GM18951 (cell line): Measurements from ENCODE around the gene JMJD6.
"Not testable (repeated sequence)": the region's sequence is repeated elsewhere in the genome, so short reads cannot be mapped to it uniquely, and the experiment has no call there.

Source experiments
- POLR2A ChIP-seq: IDR thresholded peaks from 4 replicates; pipeline ENCODE4 v1.6.1; 2011; ENCODE audit warnings: mild to moderate bottlenecking; ENCODE audit not compliant: insufficient read length, insufficient read depth; ENCODE audit errors: extremely low read depth
- in situ Hi-C: fragments of 300-500 bp; cut with MboI; formaldehyde crosslinking; loops from one replicate; pipeline ENCODE4 v1.12.0; 2022; ENCODE audit warnings: low sequenced_read_pairs, mixed read lengths, inconsistent platforms; ENCODE audit not compliant: unreplicated experiment

The JMJD6 gene

GRCh38 chr17:76716839-76717215 is 9.6 kb downstream of the JMJD6 start:
- in situ Hi-C loops: no loop called here
- TF ChIP-seq POLR2A: no peak

- in situ Hi-C loops: no loop called here
- TF ChIP-seq POLR2A: no peak
These were observed 10.1 kb downstream of the JMJD6 start for GRCh38 chr17:76716146-76716838.

- no peak for TF ChIP-seq POLR2A
- in situ Hi-C loops: no loop called here
These were observed 10.9 kb downstream of the JMJD6 start for GRCh38 chr17:76715496-76715830.

GRCh38 chr17:76714822-76715495 is 11.4 kb downstream of the JMJD6 start:
- TF ChIP-seq POLR2A: no peak
- in situ Hi-C loops: no loop called here

GRCh38 chr17:76714336-76714735 is 12.1 kb downstream of the JMJD6 start:
- in situ Hi-C loops: no loop called here
- no peak for TF ChIP-seq POLR2A

- in situ Hi-C loops: no loop called here
These were observed 12.6 kb downstream of the JMJD6 start for GRCh38 chr17:76713765-76714164.

GRCh38 chr17:76712321-76712720 is 14.1 kb downstream of the JMJD6 start:
- in situ Hi-C loops: not testable (repeated sequence)

More at GRCh38 chr17:76713765-76714164, 12.6 kb downstream of the JMJD6 start:
- TF ChIP-seq POLR2A: no peak

GRCh38 chr17:76710863-76711611 is 15.4 kb downstream of the JMJD6 start, which contains the start of gene MXRA7:
TSS of gene MXRA7 (minus strand) at chr17:76710965. CDS start at chr17:76710946, 19 bp downstream.
- in situ Hi-C loops: no loop called here
- TF ChIP-seq POLR2A: no peak

GRCh38 chr17:76709951-76710862 is 16.2 kb downstream of the JMJD6 start:
- in situ Hi-C loops: not testable (repeated sequence)

GRCh38 chr17:76709077-76709950 is 17.1 kb downstream of the JMJD6 start:
- in situ Hi-C loops: no loop called here
- no peak for TF ChIP-seq POLR2A

GRCh38 chr17:76707985-76708807 is 18.2 kb downstream of the JMJD6 start:
- no peak for TF ChIP-seq POLR2A
- in situ Hi-C loops: no loop called here
